HL-60/S4 (cell line): ENCODE data around the gene ZCCHC10.
"Not testable (repeated sequence)": the region's sequence is repeated elsewhere in the genome, so short reads cannot be mapped to it uniquely, and the experiment has no call there.

Experiments used
- in situ Hi-C: fragments of 300-500 bp; cut with MboI; formaldehyde crosslinking; loops from 2 replicates; pipeline ENCODE4 v1.14.3; 2022; ENCODE audit warnings: low sequenced_read_pairs

The ZCCHC10 gene

DNA sequence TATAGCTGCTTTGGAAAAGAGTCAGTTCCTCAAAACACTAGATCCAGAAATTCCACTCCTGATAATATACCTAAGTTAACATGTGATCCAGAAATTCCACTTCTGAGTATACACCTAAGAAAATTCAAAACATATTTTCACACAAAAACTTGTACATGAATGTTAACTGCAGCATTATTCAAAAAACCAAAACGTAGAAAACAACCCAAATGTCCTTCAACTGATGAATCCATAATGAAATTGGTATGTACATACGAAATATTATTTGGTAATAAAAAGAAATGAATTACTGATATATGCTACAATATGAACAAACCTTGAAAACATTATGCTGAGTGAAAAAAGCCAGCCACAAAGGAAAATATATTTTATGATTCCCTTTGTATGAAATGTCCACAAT is 46.4 kb downstream of the ZCCHC10 start:
- in situ Hi-C loops, result no loop called here

DNA sequence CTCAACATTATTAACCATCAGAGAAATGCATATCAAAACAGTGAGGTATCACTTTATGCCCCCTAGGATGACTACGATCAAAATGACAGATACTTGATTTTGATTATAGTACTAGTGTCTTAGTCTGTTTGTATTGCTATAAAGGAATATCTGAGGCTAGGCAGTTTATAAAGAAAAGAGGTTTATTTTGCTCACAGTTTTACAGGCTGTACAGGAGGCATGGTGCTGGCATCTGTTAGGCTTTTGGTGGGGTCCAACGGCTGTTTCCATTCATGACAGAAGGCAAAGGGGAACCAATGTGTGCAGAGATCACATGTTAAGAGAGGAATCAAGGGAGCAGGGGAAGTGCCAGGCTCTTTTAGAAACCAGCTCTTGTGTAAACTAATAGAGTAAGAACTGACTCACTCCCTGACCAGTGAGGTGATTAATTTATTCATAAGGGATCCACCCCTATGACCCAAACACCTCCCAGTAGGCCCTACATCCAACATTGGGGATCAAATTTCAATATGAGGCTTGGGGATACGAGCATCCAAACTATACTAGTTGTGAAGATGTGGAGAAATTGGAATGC is 46.9 kb downstream of the ZCCHC10 start:
- in situ Hi-C loops, result no loop called here

DNA sequence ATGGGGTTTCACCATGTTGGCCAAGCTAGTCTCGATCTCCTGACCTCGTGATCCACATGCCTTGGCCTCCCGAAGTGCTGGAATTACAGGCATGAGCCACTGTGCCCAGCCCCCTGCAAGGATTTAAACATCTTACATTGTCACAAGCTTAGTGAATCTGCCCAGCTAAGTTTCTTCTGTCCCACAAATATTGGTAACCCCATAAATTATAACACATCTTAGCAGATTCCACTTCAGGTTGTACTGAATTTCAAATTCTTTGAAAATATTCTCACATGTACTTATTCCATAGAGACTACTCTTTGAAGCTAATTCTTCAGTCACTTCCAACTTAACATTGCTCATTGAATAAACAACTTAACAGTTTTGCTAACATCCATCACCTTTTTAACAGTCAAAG is 49.5 kb downstream of the ZCCHC10 start:
- in situ Hi-C loops, result no loop called here

DNA sequence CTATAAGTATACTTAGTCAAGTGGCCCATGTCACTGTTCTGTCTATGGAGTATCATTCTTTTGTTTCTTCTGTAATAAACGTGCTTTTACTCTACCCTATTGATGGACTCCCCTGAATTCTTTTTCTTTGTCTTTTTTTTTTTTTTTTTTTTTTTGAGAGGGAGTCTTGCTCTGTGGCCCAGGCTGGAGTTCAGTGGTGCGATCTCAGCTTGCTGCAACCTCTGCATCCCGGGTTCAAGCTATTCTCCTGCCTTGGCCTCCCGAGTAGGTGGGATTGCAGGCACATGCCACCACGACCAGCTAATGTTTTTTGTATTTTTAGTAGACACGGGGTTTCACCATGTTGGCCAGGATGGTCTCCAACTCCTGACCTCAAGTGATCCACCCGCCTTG is 53.9 kb downstream of the ZCCHC10 start:
- in situ Hi-C loops, result not testable (repeated sequence)

DNA sequence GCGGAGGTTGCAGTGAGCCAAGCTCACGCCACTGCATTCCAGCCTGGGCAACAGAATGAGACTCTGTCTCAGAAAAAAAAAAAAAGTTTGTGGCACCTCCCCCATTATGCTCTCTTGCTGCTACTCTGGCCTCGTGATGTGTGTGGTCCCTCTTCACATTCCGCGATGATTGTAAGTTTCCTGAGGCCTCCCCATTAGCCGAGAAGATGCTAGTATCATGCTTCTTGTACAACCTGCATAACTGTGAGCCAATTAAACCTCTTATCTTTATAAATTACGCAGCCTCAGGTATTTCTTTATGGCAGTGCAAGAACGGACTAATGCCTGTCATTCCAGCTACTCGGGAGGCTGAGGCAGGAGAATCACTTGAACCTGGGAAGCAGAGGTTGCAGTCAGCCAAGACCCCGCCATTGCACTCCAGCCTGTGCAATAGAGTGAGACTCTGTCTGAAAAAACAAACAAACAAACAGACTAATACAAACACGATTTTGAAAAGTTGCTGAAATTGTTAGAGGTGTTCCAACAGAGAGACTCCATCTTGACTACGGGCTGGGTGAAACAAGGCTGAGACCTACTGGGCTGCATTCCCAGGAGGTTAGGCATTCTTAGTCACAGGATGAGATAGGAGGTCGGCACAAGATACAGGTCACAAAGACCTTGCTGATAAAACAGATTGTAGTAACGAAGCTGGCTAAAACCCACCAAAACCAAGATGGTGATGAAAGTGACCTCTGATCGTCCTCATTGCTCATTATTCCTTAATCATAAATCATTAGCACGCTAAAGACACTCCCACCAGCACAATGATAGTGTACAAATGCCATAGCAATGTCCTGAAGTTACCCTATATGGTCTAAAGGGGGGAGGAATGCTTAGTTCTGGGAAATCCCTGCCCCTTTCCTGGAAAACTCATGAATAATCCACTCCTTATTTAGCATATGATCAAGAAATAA is 54.6 kb downstream of the ZCCHC10 start:
- in situ Hi-C loops, result no loop called here

DNA sequence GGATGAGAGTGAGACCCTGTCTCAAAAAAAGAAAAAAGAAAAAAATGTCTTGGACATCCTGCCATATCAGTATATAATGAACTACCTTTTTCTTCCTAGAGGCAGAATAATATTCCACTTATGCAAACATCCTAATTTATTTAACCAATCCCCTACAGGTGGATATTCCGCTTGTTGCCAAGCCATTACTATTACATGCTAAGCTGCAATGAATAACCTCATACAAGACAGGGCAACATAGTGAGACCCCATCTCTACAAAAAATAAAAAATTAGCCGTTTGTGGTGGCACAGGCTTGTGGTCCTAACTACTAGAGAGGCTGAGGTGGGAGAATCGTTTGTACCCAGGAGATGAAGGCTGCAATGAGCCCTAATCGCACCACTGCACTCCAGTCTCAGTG is 61.2 kb downstream of the ZCCHC10 start:
- in situ Hi-C loops, result no loop called here

DNA sequence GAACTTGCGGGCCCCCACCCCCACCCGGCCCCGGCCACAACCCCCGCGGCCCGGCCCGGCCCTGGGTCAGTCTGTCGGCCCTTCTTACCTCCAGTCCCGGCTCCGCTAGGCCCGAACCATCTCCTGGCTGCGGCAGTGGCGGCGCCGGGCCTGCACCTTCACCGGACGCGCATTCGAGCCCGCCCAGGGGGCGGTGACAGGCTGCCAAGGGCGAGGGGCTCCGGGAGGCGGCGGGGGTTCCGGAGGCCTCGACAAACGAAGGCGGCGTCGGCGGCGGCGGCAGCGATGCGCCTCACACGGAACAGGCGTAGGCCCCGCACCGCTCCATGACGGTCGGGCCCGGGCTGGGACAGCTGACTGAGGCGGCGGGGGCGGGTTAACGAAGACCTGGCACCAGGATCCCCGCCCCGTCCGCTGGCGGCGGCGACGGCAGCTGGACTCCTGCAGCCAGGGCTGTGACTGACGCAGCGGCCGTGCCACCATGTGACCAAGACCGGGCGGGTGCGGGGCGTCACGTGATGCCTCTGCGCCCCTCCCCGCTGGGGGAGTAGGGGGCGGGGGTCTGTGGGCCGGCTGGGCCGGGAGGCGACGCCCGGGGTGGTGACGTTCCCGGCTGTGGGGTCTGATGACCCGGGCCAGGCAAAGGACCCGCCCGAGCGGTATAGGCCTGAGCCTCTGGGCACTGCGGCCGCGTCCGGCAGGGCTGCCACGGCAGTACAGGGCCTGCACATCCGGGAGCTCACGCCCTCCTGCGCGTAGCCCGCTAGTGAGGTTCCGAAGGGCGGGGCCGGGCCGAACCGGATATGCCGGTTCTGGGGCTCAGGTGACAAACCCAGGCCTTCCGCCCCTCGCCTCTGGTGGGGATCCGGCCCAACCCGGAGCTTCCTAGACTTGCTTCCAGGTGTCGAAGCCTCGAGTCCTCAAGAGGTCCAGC is 62.9 kb downstream of the ZCCHC10 start, which contains the start of gene AFF4:
TSS of gene AFF4 (minus strand) at position 464 of the 934 bp plus-strand sequence. CDS start 26,445 bp downstream, outside the sequence.
- in situ Hi-C loops, result no loop called here

DNA sequence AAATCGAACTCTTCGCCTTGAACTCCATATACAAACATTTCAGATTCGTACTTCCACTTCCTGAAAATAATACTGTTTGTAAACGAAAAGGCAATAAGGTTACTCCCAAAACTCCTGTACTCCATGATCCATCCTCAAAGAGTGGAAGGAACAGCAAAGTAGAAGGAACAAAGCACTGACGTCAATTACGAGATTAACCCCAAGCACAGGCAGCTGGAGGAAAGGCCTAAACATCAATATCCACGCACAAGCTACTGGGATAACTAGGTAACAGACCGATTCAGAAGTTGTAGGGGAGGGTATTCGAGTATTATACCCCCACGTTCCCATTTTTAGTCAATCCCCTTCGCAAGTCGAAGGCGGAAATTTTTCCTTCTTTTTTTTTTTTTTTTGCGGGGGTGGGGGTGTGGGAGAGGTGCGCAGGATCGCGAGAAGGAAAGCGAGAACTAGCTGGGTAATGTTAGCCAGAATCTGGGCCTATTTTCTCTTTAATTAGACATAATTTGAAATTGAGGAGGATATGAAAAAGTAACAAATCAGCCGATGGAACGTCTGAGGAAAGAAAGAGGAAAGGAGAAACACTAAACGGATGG is 63.8 kb downstream of the ZCCHC10 start:
- in situ Hi-C loops, result no loop called here

DNA sequence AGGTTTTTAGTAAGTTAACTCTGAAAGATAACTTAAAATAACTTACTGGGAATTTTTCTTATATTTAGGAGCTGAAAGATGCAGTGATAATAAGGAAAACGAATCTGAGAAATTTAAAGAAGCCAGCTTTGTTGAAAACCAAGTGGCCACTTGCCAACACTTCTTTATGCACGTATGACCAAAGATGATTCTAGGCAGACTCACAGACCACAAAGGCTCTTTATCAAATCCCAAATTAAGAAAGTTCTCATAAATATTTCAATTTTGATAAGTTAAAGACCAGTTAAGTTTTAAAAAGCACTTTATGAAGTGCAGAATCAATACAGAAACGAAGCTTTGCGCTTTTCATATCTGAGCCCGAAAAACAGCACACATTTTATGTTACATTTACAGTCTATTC is 64.5 kb downstream of the ZCCHC10 start:
- in situ Hi-C loops, result no loop called here

DNA sequence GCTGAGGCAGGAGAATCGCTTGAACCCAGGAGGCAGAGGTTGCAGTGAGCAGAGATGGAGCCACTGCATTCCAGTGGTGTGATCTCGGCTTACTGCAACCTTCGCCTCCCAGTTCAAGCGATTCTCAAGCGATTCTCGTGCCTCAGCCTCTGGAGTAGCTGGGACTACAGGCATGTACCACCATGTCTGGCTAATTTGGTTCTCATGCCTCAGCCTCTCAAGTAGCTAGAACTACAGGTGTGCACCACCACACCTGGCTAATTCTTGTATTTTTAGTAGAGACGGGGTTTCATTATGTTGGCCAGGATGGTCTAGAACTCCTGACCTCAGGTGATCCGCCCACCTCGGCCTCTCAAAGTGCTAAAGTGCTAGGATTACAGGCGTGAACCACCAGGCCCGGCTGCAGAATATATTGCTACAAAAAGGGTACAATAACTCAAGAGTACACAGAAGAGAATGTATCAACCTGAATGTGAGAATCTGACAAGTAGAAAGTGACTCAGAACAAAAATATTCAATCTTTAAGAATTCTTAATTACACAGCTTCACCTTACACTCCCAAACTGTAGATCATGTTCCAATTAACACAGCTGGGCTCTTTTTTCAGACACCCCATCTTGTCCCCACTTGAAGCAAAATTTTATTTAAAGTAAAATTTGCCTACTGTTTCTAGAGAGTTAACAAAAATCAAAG is 65.1 kb downstream of the ZCCHC10 start:
- in situ Hi-C loops, result not testable (repeated sequence)

DNA sequence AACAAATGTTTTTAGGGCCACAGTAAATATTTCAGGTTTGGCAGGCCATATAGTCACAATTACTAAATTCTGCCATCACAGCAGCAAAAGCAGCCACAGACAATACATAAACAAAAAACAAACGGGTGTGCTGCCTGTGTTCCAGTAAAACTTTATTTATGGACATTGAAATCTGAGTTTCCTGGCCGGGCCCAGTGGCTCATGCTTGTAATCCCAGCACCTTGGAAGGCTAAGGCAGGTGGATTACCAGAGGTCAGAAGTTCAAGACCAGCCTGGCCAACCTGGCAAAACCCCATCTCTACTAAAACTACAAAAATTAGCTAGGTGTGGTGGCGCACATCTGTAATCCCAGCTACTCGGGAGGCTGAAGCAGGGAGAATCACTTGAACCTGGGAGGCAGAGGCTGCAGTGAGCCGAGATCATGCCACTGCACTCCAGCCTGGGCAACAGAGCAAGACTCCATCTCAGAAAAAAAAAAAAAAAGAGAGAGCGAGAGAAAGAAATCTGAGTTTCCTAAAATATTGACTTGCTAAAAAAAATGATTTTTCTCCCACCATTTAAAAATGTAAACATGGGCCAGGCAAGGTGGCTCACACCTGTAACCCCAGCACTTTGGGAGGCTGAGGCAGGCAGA is 70.1 kb downstream of the ZCCHC10 start:
- in situ Hi-C loops, result not testable (repeated sequence)

DNA sequence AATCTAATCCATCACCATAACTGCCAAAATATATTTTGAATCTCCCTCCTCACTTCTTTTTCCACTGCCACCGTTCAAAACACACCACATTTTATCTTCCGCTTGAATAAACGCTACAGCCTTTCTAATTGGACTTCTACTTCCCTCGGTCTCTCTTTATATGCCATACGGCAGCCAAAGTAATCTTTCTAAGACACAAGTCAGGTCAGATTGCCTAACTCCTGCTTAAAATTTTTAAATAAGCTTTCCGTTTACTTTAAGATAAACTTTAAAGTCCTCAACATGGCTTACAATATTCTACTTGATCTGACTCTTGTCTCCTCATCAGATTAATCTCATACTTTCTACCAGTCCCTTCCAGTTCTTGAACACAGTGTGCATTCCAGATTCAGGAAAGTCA is 72.6 kb downstream of the ZCCHC10 start:
- in situ Hi-C loops, result no loop called here

DNA sequence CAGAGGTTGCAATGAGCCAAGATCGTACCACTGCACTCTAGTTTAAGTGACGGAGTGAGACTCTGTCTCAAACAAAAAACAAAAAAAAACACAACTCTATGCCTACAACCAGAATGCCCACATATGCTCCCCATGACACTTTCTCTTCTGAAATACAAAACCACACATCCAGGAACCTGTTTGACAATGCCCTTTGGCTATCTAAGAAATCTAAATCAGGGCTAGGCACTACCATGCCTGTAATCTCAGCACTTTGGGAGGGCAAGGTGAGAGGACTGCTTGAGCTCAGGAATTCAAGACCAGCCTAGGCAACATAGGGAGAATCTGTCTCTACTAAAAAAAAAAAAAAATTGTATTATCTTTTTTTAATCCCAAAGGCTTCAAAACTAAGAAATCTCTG is 73.5 kb downstream of the ZCCHC10 start:
- in situ Hi-C loops, result no loop called here

DNA sequence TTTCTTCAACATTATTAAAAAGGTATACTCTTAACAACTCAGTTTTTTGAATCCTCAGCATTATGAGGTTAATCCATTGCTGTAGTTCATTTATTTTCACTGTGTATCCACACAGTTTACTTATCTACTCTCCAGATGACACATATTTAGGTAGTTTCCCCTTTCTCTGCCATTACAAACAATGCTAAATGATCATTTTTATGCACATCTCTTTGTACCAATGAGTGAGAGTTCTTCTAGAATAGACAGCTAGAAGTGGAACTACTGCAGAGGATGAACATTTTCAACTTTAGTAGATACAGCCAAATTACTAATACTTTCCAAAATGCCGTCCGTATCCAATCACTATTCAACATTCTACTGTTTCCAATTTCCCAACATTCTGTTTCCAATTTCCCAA is 74.5 kb downstream of the ZCCHC10 start:
- in situ Hi-C loops, result no loop called here

DNA sequence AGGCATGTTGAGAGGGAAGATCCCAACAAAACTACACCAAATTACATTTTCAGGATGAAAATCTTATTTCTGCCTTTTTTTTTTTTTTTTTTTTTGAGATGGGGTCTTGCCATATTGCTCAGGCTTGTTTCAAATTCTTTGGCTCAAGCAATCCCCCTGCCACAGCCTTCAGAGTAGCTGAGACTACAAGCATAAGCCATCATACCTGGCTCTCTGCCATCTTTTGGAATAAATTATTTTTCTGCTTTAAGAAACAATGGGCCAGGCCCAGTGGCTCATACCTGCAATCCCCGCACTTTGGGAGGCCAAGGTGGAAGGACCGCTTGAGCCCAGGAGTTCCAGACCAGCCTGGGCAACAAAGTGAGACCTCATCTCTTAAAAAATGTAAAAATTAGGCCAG is 77.2 kb downstream of the ZCCHC10 start:
- in situ Hi-C loops, result no loop called here

DNA sequence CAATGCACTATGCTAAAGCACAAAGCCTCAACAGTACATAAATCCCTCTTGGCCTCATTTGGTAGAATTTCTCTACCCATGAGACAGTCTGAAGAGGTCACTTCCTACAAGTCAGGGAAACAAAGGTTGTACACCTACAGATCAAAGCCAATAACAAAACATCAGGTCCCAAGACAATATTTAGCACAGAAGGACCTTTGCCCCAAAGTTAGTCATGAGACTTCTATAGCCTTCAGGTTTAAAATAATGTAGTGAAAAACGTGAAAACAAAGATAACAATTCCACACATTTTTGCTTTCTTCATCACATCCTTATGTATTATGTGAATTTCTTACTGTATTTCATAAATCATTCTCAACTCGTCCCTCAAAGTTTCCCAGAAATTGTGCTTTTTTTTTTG is 78.7 kb downstream of the ZCCHC10 start:
- in situ Hi-C loops, result no loop called here
